RWPE1 (cell line): Measurements from ENCODE around the gene HAPLN3.

ENCODE experiments used
- CTCF ChIA-PET: fragments of 350-600 bp; sonication (Branson Sonifier 250); formaldehyde crosslinking; extraction: SDS; loops from one replicate; lab custom pipeline; 2021; lab: Yijun Ruan, JAX
- POLR2A ChIA-PET: fragments of 400-600 bp; formaldehyde crosslinking; extraction: SDS; loops from one replicate; lab custom pipeline; 2020; ENCODE audit warnings: antibody characterized with exemption; ENCODE audit not compliant: low non-redundant PET; lab: Yijun Ruan, JAX
- DNase-seq: peaks from one replicate; pipeline ENCODE4 v3.0.0; 2012; ENCODE audit warnings: low spot score
- H3K27ac ChIP-seq: fragments of 450-650 bp; 2 replicates; pipeline ENCODE4 v1.5.1; 2017
- TF ChIP-seq, protein P1 (sequence below): fragments of 450-650 bp; conservative IDR thresholded peaks from 2 replicates; pipeline ENCODE4 v1.5.1; 2017; ENCODE audit warnings: low read depth, mild to moderate bottlenecking

The HAPLN3 gene

DNA sequence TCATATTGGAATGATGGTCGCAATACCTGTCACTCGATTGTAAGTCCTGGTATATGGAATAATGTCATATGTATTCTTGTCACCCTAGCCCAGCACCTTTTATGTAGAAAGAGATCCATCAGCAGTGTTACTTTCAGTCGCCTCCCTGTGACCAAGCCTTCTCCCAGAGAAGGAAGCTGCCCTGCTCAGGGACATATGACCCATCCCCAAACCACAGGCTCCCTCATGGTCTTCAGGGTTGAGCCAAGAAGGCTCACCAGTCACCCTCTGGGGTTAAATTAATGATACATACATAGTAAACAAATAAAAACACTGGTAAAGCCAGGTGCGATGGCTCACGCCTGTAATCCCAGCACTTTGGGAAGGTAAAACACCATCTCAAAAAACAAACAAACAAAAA, 22.4 kb upstream of the HAPLN3 start:
- no peak overlapping the region for H3K27ac ChIP-seq
- ChIA-PET CTCF (interaction anchor here (1.0 kb wide), 1 partner anchor 103 kb away, joined by 4 read pairs; no protein-coding TSS in a partner anchor), POLR2A (no interaction called here)
- DNase-seq, result no peak
- TF ChIP-seq, protein P1, sequence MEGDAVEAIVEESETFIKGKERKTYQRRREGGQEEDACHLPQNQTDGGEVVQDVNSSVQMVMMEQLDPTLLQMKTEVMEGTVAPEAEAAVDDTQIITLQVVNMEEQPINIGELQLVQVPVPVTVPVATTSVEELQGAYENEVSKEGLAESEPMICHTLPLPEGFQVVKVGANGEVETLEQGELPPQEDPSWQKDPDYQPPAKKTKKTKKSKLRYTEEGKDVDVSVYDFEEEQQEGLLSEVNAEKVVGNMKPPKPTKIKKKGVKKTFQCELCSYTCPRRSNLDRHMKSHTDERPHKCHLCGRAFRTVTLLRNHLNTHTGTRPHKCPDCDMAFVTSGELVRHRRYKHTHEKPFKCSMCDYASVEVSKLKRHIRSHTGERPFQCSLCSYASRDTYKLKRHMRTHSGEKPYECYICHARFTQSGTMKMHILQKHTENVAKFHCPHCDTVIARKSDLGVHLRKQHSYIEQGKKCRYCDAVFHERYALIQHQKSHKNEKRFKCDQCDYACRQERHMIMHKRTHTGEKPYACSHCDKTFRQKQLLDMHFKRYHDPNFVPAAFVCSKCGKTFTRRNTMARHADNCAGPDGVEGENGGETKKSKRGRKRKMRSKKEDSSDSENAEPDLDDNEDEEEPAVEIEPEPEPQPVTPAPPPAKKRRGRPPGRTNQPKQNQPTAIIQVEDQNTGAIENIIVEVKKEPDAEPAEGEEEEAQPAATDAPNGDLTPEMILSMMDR, result no peak

DNA sequence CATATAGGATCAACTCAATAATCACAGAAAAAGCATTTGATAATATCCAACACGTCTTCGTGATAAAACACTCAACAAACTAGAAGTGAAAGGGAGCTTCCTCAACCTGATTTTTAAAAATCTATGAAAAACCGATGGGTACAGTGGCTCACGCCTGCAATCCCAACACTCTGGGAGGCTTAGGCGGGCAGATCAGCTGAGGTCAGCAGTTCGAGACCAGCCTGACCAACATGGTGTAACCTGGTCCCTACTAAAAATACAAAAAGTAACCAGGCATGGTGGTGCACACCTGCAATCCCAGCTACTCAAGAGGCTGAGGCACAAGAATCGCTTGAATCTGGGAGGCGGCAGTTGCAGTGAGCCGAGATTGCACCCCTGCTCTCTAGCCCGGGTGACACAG, 20.0 kb upstream of the HAPLN3 start:
- DNase-seq, result no peak
- POLR2A ChIA-PET, result no interaction called here
- peak overlapping the region; percentile 99 for H3K27ac ChIP-seq
- TF ChIP-seq, protein P1, result no peak
- CTCF ChIA-PET, result interaction anchor here (0.6 kb wide), 1 partner anchor 10 kb away, joined by 3 read pairs; no protein-coding TSS in a partner anchor

DNA sequence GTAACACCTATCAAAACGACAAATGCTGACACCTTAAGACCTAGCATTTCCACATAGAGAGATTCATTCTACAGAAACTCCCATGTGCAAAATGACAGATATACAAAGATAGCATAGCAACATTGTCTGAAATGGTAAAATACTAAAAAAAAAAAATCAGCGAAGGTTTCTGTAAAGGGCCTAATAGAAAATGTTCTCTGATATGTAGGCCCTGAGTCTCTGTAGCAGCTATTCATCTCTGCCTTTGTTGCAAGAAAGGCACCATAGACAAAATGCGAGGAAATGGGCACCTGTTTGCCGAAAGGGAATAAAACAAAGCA, 18.5 kb upstream of the HAPLN3 start:
- POLR2A ChIA-PET, result no interaction called here
- DNase-seq, result no peak
- TF ChIP-seq, protein P1, result no peak
- peak overlapping the region; percentile 99 for H3K27ac ChIP-seq
- CTCF ChIA-PET, result interaction anchor here (0.6 kb wide), 1 partner anchor 1372 kb away, joined by 3 read pairs; no protein-coding TSS in a partner anchor

DNA sequence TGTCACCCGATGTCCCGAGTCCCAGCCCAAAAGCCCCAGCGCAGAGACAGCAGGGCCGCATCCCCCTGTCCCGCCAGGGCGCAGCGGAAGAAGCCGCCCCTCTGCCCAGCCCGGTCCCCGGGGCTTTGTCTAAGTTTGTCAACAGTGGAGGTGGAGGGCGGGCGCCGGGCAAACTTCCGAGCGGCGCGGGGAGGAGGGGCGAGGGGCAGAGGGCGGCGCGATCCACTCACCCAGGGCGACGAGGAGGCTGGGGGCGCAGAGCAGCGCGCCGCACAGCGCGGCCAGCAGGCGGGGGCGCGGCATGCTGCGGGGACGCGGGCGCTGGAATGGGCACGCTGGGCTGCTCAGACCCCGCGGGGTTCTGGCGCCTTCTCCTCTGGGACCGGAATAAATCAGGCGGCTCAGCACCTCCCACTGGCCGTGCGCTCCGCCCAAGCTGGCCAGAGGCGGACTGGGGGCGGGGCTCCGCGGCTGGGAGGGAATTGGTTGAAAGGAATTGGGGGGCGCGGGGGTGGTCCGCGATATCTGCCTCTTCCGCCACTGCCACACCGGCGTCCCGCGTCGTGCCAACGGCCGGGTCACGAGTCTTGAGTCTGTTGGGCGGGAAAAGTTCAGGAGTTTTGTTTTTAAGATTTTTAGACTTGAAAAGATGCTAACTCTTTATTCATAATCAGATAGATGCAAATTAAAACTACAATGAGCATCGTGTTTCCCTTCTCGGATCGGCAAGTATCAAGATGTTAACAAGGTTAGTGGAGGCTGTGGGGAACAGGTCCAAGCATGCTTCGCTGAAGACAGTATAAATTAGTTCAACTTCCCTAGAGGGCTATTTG, 17.9 kb upstream of the HAPLN3 start, which contains the start of gene MFGE8:
MFGE8 (minus strand) TSS at position 363 of the 833 bp plus-strand sequence; CDS start at position 303, 60 bp downstream.
- TF ChIP-seq, protein P1, result no peak
- DNase-seq, result peak; percentile 82
- ChIA-PET POLR2A (no interaction called here), CTCF (interaction anchor here (0.6 kb wide), 1 partner anchor 1372 kb away, joined by 3 read pairs; no protein-coding TSS in a partner anchor)
- H3K27ac ChIP-seq, result peak within 1 kb of the TSS; percentile 99

DNA sequence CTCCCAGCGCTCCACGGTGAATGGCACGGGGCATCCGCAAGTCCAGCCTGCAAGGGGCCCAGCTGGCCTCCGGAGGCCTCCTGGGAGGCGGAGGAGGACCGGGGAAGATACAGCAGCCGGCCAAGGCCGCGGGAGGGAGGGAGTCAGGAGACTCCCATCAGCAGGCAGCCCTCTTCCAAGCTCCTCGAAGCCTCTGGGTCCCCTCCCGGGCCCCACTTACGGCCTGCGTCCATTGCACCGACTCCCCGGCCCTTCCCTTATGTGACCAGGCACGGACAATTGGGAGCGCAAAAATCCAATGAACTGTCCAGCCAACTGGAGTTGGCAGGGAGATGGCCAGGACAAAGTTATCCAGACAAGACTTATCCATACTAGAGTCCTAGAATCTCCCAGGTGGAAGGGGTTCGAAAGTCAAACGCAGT, 17.2 kb upstream of the HAPLN3 start:
- TF ChIP-seq, protein P1, result no peak
- peak overlapping the region; percentile 99 for H3K27ac ChIP-seq
- no peak for DNase-seq
- POLR2A ChIA-PET, result no interaction called here
- CTCF ChIA-PET, result interaction anchor here (0.6 to 1.1 kb wide), 4 partner anchors 9 to 265 kb away, joined by 3 to 6 read pairs (median 4); no protein-coding TSS in a partner anchor

DNA sequence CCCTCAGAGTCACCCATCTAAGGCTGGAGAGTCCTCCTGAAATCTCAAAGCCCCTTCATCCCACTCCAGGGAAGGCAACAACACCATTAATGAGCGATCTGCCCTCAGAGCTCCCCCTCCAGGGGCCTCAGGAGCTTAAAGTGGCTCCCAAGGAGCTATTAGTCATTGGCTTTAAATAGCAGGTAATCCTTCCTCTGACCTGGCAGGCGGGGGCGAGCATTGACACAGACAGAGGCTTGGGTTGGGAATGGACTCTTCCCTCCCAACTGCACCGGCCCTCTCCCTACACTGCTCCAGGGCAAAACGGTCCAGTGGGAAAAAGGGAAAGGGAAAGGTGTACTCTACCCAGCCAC, 16.4 kb upstream of the HAPLN3 start:
- CTCF ChIA-PET, result interaction anchor here (0.5 to 1.1 kb wide), 7 partner anchors 9 to 266 kb away, joined by 3 to 6 read pairs (median 3); no protein-coding TSS in a partner anchor
- POLR2A ChIA-PET, result no interaction called here
- H3K27ac ChIP-seq, result peak overlapping the region; percentile 99

More for the DNA sequence above, 16.4 kb upstream of the HAPLN3 start:
- peak; percentile 91 for DNase-seq
- TF ChIP-seq, protein P1, result 0 out of 2 replicates have a peak, but pooled peaks have one; percentile 19
